ENCODE results near the gene SYNPR.

GRCh38 chr3:63479661-63480035, 201.5 kb downstream of the SYNPR start:
- TF ChIP-seq POLR2A (IDR thresholded peaks at IDR 0.05) (no peak), POLR2AphosphoS5 (IDR thresholded peaks at IDR 0.05) (no peak), CTCF (IDR thresholded peaks at IDR 0.05) (no peak)
